Left ventricle myocardium inferior (tissue), 1 donor: Measurements from ENCODE around the gene THSD8. TPM values are rescaled to one million over a fixed set of nuclear protein-coding genes. Genes with fewer than 3 reads are reported as not detected.
A peak's percentile ranks its signal among the peaks of the same experiment; 100 is the strongest.

Experiments used
- DNase-seq: peaks from one replicate; pipeline ENCODE4 v3.0.0-alpha.2; 2020
- H3K27ac ChIP-seq: fragments of 200-600 bp; replicated peaks from 2 replicates; pipeline ENCODE4 v1.8.0; 2021
- H3K27me3 ChIP-seq: fragments of 200-600 bp; 2 replicates; pipeline ENCODE4 v1.8.0; 2021; ENCODE audit warnings: low read depth
- H3K36me3 ChIP-seq: fragments of 200-600 bp; 2 replicates; pipeline ENCODE4 v1.8.0; 2021
- H3K4me1 ChIP-seq: fragments of 200-600 bp; 2 replicates; pipeline ENCODE4 v1.8.0; 2021
- H3K4me3 ChIP-seq: fragments of 200-600 bp; 2 replicates; pipeline ENCODE4 v1.8.0; 2021; ENCODE audit warnings: mild to moderate bottlenecking, moderate library complexity
- H3K9me3 ChIP-seq: fragments of 200-600 bp; replicated peaks from 2 replicates; pipeline ENCODE4 v1.8.0; 2021
- CTCF ChIP-seq: fragments of 200-600 bp; IDR thresholded peaks from 2 replicates; pipeline ENCODE4 v1.8.0; 2021; ENCODE audit warnings: antibody characterized with exemption, mild to moderate bottlenecking, borderline replicate concordance
- intact Hi-C: fragments of 100-400 bp; cut with micrococcal nuclease; formaldehyde crosslinking; loops from one replicate; pipeline ENCODE4 v1.11.0; 2022
- total RNA-seq: library from RNA; stranded (reverse); fragmentation: NEBNext Ultra II Directional; extraction: Animal tissue kit (Norgen Biotek cat#: 25700); gene quantifications from one replicate; pipeline ENCODE4 v1.2.1, GENCODE V29; 2021
- donor health status: DM: no; HTN: yes; CAD: no; lungs with severe emphysema.

The THSD8 gene
- total RNA-seq, 1 donor from 2014 or later = 2.7 TPM

DNA sequence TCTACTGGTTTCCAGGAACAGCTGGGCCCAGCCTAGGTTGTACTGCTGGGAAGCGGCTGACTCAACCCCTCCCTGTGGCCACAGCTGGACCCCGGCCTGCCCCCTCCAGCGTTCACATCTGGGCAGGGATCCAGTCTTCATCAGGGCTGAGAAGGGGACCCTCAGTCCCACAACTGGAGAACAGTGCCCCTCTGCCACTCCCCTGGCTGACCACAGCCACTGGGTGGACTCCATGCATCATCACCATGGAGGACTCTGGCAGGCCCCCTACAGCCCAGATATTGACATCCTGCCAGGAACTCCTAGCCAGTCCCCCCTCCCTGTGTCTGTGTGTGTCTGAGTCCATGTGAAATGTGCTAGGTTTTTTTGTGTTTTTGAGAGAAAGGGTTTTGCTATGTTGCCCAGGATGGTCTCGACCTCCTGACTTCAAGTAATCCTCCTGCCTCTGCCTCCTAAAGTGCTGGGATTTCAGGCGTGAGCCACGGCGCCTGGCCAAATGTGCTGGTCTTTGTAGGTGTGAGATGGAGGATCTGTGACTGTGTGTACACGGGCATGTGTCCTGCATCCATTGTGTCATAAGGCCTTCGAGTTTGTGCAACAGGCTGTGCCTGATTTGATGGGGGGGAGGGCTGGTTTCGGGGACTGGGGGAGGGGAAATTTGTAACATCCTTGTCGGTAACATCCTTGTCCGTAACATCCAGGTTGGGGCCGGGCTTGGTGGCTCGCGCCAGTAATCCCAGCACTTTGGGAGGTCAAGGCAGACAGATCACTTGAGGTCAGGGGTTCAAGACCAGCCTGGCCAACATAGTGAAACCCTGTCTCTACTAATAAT, 22.5 kb upstream of the THSD8 start:
- no peak for TF ChIP-seq CTCF
- Histone ChIP-seq H3K27me3 (no peaks in the 10 kb centered on the region), H3K4me1 (peaks cover 73% of the 10 kb centered on the region), H3K27ac (peak overlapping the region; percentile 95), H3K36me3 (no peaks in the 10 kb centered on the region), H3K9me3 (no peaks in the 10 kb centered on the region), H3K4me3 (peak overlapping the region; percentile 77)
- DNase-seq = peak; percentile 73
- intact Hi-C loops = no loop called here

GRCh38 chr19:12782174-12782423, 19.8 kb upstream of the THSD8 start:
- peaks cover 84% of the 10 kb centered on the region for H3K4me1 ChIP-seq
- no peak for TF ChIP-seq CTCF
- intact Hi-C loops = no loop called here

GRCh38 chr19:12782424-12783290, 19.2 kb upstream of the THSD8 start:
- Histone ChIP-seq H3K27me3 (no peaks in the 10 kb centered on the region), H3K4me3 (peak overlapping the region; percentile 69), H3K9me3 (no peaks in the 10 kb centered on the region), H3K36me3 (no peaks in the 10 kb centered on the region), H3K4me1 (peaks cover 84% of the 10 kb centered on the region), H3K27ac (peak overlapping the region; percentile 96)
- TF ChIP-seq CTCF = no peak
- DNase-seq = peak; percentile 92
- intact Hi-C loops = no loop called here

More at GRCh38 chr19:12782174-12782423, 19.8 kb upstream of the THSD8 start:
- Histone ChIP-seq H3K27me3 (no peaks in the 10 kb centered on the region), H3K4me3 (peak overlapping the region; percentile 69), H3K9me3 (no peaks in the 10 kb centered on the region), H3K27ac (peak overlapping the region; percentile 96), H3K36me3 (no peaks in the 10 kb centered on the region)
- DNase-seq = no peak

- DNase-seq = no peak
- H3K4me1 ChIP-seq = peaks cover 84% of the 10 kb centered on the region
- H3K27me3 ChIP-seq = no peaks in the 10 kb centered on the region
- H3K4me3 ChIP-seq = peak overlapping the region; percentile 69
- H3K9me3 ChIP-seq = no peaks in the 10 kb centered on the region
- no peaks in the 10 kb centered on the region for H3K36me3 ChIP-seq
- intact Hi-C loops = no loop called here
- TF ChIP-seq CTCF = no peak
- H3K27ac ChIP-seq = peak overlapping the region; percentile 96
Measured at GRCh38 chr19:12783291-12783848, 18.5 kb upstream of the THSD8 start.

- peak overlapping the region; percentile 69 for H3K4me3 ChIP-seq
- no peaks in the 10 kb centered on the region for H3K27me3 ChIP-seq
- H3K27ac ChIP-seq = peak overlapping the region; percentile 96
- peak; percentile 70 for DNase-seq
- peaks cover 84% of the 10 kb centered on the region for H3K4me1 ChIP-seq
- TF ChIP-seq CTCF = no peak
- no peaks in the 10 kb centered on the region for H3K36me3 ChIP-seq
- intact Hi-C loops = no loop called here
- no peaks in the 10 kb centered on the region for H3K9me3 ChIP-seq
Measured at GRCh38 chr19:12783849-12784393, 17.9 kb upstream of the THSD8 start.
